NCI-H128 (cell line): ENCODE data around the gene IKBKG.
A peak's percentile ranks its signal among the peaks of the same experiment; 100 is the strongest.
"Not testable (repeated sequence)": the region's sequence is repeated elsewhere in the genome, so short reads cannot be mapped to it uniquely, and the experiment has no call there.

Experiments used
- DNase-seq: peaks from one replicate; lab custom pipeline; 2025; ENCODE audit not compliant: unreplicated experiment; lab: John Stamatoyannopoulos, UW

The IKBKG gene

GRCh38 chrX:154547245-154548027 is at the start of gene IKBKG:
IKBKG (plus strand) TSS chrX:154547620; CDS start chrX:154552003, 4,383 bp downstream.
- peak; percentile 83 for DNase-seq

GRCh38 chrX:154501423-154501822 is 46.0 kb upstream of the IKBKG start:
- not testable (repeated sequence) for DNase-seq

- DNase-seq, result no peak
Observed at GRCh38 chrX:154502098-154502497, 45.3 kb upstream of the IKBKG start.

- no peak for DNase-seq
Observed at GRCh38 chrX:154502989-154503388, 44.4 kb upstream of the IKBKG start.

GRCh38 chrX:154505734-154506133 is 41.7 kb upstream of the IKBKG start:
- no peak for DNase-seq

GRCh38 chrX:154506483-154507332 is 40.7 kb upstream of the IKBKG start:
- DNase-seq, result no peak

GRCh38 chrX:154507673-154508383 is 39.6 kb upstream of the IKBKG start:
- no peak for DNase-seq

- no peak for DNase-seq
Observed at GRCh38 chrX:154508384-154508745, 39.1 kb upstream of the IKBKG start.

GRCh38 chrX:154509455-154509854 is 38.0 kb upstream of the IKBKG start:
- no peak for DNase-seq

- DNase-seq, result no peak
Observed at GRCh38 chrX:154511761-154512160, 35.7 kb upstream of the IKBKG start.

GRCh38 chrX:154512879-154513553 is 34.4 kb upstream of the IKBKG start:
- DNase-seq, result no peak

GRCh38 chrX:154513716-154514115 is 33.7 kb upstream of the IKBKG start:
- no peak for DNase-seq

- DNase-seq, result no peak
Observed at GRCh38 chrX:154515090-154515965, 32.1 kb upstream of the IKBKG start.

- peak; percentile 85 for DNase-seq
Observed at GRCh38 chrX:154515966-154516655, 31.3 kb upstream of the IKBKG start, which contains the start of gene FAM3A. FAM3A (minus strand) TSS chrX:154516232; CDS start chrX:154515772, 460 bp downstream.

GRCh38 chrX:154516656-154517100 is 30.7 kb upstream of the IKBKG start:
- no peak for DNase-seq

- DNase-seq, result no peak
Observed at GRCh38 chrX:154517101-154517781, 30.2 kb upstream of the IKBKG start.

GRCh38 chrX:154519389-154519788 is 28.0 kb upstream of the IKBKG start:
- no peak for DNase-seq

GRCh38 chrX:154525606-154526490 is 21.6 kb upstream of the IKBKG start:
- DNase-seq, result no peak
